Activated CD4-positive, alpha-beta T cell treated with anti-CD3 and anti-CD28 coated beads, Interleukin-2, amount 50 U/mL, for 4 hours (primary cell): ENCODE results near the gene LSR.
"Not testable (repeated sequence)": the region's sequence is repeated elsewhere in the genome, so short reads cannot be mapped to it uniquely, and the experiment has no call there.

Experiments
- DNase-seq, 2 experiments: peaks; one replicate each; pipeline ENCODE4 v3.0.0-alpha.2; 2020

Gene LSR

DNA sequence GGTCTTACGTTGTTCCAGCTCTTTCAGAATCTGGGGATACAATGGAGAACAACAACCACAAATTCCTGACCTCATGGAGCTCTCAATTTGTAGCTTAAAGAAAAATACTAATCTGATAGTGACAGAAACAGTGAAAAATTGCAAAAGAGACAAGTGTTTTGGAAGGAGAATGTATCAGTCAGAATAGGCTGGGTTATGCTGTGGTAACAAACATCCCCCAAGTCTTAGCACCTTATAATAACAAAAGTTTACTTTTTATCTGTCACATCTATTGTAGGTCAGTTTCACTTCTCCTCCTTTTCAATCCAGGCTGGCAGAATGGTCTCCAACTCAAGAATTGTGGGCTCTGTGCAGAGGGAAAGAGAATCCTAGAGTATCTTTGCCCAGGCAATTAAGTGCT is 29.8 kb upstream of the LSR start:
- DNase-seq = no peak

DNA sequence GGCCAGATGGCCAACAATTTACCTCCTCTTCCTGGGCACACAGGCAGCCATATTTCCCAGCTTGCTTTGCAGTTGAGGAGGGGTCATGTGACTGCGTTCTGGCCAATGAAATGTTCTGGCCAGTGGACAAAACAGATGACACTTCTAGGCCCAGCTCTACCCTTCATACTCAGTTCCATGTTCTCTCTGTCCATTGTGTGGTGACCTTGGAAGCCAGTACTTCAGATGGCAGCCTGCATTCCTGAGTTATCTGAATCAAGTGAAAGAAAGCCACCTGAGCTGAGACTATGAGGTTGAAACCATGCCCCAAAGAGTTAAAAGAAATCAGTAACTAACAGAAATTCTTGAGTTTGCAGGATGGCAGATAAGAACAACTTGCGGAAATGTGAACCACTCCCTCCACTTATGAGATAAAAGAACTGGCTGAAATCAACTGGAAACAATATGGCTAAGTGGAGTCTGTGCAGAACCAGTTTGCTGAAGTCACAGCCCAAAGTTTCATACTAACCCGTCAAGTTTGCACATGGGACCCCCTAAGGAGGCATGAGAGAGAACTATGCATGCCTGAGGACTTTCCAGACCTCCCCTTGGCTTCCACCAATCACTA is 28.4 kb upstream of the LSR start:
- no peak for DNase-seq

DNA sequence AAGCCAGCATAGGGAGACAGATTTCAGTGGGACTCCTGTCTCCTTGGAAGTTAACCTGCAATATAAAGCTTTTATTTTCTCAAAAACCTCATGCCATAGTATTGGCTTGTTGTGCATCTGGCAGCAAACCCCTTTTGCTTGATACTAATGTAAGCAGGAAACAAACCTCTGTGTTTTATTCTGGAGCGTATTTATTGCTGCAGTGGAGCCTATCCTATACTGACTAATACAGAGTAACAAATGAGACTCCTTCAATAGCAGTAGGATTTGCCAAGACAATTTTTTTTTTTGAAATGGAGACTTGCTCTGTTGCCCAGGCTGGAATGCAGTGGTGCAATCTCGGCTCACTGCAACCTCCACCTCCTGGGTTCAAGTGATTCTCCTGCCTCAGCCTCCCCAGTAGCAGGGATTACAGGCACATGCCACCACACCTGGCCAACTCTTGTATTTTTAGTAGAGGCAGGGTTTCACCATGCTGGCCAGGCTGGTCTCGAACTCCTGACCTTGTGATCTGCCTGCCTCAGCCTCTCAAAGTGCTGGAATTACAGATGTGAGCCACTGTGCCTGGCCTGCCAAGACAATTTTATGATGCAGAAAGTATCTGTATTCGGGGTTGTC is 27.7 kb upstream of the LSR start:
- not testable (repeated sequence) for DNase-seq

DNA sequence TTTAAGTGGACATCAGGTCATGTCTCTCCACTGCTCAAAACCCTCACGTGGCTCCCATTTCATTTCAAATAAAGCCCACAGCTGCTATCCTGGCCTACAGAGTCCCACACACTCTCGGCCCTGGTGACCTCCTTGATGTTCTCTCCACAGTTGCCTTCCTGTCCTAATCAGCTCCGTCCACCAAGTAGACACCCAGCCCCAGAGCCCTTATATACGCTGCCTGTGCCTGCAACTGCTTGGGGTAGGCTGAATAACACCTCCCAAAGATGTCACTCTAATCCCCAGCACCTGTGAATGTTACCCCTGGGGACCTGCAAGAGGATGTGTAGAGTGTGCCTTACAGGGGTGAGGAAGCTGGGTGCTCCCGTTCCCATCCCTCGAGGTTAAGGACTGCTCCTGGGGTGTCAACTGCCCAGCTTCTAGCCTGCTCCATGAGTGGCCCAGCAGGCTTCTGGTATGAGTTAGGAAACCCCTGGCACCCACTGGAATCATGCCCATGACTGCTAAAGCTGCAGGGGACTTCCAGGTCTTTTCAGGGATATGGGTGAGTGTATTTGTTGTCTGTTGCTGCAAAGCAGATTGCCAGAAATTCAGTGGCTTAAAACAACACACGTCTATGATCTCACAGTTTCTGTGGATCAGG is 26.3 kb upstream of the LSR start:
- DNase-seq = no peak

DNA sequence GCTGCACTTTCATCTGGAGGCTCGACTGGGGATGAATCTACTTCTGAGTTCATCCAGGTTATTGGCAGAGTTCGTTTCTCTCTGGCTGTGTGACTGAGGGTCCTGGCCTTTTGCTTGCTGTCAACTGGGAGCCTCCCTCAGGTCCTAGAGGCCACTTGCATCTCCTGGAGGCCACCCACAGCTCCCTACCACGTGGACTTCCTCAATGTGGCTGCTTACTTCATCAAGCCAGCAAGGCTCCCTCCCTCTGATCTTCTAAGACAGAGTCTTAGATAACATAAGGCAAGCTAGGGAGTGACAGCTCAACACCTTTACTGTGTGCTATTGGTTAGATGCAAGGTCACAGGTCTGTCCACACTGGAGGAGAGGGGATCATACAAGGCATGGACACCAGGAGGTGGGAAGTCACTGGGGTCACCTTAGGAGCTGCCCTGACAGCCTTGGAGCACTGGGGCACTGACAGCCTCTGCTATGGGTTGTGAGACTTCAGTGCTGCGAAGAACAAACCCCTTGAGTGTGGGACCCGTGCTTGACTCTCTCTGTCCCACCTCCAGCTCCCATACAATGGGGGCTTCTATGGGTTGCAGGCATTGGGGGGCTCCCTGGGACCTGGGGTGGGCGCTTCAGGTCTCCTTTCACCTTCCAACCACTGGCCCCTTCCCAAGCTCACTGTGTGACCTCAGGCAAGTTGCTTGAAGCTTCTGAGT is 25.6 kb upstream of the LSR start:
- no peak for DNase-seq

DNA sequence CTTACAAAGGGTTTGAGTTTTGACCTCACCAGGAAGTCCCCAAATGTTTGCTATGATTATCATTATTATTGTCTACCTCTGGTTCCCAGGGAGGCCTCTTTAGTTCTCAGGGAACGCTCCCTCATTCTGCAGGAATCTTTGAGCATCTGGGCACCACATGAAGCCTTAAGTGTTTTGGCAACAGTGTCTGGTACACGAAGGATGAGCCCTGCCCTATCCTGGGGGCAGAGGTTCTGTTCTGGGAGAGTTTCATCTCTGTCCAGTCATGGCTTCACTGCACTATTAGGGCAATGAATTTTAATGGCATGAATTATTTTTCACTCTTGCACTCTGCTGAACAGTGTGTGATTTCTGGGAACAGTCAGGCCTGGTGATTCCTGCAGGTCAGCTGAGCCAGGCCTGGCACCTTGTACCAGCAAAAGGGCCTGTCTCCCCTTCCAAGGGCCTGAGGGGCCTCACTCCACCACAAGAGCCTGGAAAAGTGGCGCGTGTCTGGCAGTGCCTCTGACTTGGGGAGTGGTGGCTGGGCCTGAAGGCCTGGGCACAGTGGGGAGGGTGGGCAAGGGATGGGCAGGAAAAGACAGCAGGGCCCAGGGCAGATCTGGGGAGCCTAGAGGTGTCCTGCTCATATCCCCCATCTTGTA is 24.8 kb upstream of the LSR start:
- no peak for DNase-seq

DNA sequence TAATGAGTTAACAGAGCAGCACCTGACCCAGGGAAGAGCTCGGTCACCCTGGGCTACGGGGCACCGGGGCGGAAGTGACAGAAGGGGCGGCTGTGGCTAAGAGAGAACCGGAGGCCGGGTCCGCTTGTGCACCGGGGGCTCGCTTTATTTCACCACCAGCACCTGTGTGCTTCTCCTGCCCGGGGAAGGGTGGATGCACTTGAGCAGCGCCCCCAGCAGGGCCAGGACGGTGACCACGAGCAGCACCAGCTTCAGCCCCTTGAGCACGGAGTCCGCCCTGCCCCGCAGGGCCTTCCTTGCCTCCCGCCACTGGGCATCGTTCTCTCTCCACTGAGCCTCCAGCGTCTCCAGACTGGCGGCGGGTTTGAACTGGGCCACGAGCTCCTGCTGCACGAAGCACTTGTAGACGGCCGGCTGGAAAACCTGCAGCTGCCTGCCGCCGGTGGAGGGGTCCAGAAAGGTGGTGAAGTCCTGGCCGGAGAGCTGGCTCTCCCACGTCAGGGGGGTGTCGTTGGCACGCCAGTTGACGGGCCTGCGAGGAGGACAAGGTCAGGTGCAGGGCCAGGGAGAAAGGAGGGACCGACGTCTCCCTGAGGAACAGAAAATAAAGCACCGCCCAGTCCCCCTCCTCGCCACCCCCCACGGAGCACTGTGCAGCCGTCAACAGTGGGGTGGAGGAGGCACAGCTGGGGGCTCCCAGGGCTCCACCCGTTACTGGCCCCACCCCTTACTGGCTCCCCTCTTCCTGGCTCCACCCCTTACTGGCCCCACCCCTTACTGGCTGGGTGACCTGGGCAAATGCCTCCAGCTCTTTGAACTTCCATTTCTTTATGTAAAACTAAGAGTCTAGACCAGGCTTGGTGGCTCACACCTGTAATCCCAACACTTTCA is 23.9 kb upstream of the LSR start:
- no peak for DNase-seq

DNA sequence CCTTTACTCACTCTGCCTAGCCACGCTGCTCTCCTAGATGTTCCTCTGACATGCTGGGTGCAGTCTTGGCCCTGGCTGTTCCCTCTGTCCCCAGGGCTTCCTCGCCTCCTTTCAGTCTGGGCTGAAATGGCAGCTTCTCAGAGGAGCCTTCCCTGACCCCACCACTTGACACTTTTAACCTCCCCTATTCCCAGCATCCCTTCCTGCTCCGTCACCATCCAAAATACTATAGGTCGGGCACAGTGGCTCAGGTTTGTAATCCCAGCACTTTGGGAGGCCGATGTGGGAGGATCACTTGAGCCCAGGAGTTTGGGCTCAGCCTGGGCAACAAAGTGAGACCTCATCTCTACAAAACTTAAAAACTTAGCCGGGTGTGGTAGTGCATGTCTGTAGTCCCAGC is 22.9 kb upstream of the LSR start:
- DNase-seq = no peak

DNA sequence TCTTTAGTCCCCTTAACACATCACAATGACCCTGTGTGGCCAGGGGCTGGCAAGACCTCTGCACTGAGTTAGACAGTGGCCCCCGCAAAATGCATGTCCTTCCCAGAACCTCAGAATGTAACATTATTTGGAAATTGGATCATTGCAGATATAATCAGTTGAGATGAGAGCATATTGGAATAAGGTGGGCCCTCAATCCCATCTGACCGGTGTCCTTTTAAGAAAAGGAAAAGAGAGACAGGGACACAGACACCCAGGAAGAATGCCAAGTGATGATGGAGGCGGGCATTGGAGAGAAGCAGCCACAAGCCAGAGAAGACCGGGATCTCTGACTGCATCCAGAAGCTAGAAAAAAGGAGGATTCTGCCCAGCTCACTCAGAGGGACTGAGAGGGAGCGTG is 22.1 kb upstream of the LSR start:
- DNase-seq = no peak

DNA sequence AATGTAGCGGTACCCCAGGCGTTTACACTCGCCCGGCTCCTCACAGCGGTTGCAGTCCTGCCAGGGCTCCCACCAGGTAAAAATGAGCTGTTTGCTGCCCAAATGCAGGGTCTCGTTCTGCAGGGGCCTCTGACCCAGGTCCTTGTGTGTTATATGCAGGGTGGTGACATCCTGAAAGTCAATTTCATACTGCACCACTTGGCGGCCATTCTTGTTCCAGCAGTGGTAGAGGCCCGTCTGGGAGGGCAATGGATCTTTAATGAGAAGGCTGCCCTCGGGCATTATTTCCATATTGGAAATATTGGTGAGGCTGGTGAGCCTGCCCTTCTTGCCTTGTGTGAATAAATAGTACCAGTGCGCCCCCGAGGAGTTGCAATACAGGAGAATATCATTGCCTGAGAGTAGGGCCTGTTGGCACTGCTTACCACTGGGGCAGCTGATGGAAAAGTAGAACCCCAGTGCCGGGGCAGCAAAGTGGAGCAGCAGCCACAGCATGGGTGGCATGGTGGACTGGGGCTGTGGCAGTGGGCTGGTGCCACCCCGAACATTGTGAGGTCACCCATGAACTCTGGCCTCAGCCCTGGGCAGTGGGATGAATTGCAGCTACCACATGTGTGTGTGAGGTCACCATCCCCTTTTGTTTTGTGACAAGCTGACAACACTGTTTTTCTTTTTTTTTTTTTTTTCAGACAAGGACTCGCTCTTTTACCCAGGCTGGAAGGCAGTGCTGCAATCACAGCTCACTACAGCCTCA is 20.4 kb upstream of the LSR start, which contains the start of gene FAM187B:
Gene FAM187B (minus strand): TSS at position 563 of the 754 bp plus-strand sequence. CDS start 59 bp downstream, at position 504.
- no peak for DNase-seq

DNA sequence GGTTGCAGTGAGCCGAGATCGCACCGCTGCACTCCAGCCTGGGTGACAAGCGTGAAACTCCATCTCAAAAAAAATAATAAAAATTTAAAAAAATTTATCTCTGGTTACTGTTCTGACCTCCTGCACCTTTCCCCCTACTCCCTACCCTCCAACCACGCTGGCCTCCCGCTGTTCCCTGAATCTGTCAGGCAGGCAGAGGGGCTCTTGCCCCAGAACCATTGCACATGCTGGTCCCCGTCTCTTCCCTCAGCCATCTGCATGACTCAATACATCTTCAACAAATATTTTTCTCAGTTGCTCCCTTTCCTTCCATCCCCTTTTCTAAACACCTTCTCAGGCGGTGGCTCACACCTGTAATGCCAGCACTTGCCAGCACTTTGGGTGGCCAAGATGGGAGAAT is 19.2 kb upstream of the LSR start:
- DNase-seq = no peak

DNA sequence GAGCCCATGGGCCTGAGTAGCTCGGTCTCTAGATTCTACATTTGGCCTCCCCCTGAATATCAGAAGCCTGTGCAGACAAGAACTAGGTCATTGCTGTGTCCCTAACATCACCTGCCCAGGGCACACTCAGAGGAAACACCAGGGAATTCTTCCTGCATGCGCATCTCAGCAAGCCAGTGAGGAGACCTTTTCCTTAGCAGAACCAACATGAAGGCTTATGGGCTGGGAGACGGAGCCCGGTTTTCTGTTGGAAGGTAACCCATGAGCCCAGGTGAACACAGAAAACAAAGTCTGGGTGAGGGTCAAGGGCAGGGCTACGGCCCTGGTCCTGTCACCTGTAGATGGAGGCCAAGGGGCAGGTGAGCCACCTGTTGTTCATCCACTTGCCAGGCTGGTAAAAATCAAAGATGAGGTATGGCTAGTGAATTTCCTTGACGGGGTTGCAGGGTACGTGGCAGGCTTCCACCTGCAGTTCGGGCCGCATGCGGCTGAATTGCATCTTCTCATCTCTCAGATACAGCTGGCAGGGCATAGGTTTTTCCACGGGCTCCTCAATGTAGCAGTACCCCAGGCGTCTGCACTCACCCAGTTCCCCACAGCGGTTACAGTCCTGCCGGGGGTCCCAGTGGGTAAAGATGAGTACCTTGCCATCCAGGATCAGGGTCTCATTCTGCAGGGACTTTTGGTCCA is 16.7 kb upstream of the LSR start:
- no peak for DNase-seq

DNA sequence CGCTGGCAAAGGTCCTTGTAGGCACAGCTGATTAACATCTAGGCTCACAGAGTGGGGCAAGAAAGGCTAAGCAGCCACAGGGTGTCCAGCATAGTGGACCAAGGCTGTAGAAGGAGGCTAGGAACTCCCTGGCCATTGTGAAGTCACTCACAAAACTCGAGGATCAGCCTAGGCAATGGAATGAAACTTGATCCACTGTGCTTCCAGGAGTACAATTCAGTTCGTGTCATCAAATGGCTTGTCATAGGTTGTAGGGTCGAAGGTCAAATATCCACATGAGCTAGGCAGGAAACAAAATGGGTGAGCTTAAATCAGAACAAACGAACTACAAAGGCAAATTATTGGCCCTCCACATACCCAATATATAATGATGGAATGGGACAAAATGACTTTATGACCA is 15.9 kb upstream of the LSR start:
- no peak for DNase-seq

DNA sequence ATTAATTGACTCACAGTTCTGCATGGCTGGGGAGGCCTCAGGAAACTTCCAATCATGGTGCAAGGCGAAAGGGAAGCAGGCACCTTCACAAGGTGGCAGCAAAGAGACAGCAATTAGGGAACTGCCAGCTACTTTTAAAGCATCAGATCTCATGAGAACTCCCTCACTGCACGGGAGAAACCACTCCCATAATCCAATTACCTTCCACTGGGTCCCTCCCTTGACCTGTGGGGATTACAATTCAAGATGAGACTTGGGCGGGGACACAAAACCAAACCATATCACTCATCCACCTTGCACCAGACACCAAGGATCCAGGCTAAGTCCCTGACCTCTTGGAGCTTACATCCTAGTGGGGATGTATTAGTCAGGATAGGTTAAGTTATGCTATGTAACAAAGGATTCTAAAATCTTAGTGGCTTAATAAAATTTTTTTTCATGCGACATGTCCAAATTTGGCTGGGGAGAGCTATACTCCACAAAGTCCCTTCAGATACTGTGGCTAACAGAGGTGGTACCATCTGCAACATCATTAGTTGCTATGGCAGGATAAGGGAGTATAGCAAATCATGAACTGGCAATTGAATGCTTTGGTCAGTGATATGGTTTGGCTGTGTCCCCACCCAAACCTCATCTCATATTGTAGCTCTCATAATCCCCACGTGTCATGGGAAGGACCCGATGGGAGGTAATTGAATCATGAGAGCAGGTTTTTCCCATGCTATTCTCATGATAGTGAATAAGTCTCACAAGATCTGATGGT is 12.0 kb upstream of the LSR start:
- no peak for DNase-seq

DNA sequence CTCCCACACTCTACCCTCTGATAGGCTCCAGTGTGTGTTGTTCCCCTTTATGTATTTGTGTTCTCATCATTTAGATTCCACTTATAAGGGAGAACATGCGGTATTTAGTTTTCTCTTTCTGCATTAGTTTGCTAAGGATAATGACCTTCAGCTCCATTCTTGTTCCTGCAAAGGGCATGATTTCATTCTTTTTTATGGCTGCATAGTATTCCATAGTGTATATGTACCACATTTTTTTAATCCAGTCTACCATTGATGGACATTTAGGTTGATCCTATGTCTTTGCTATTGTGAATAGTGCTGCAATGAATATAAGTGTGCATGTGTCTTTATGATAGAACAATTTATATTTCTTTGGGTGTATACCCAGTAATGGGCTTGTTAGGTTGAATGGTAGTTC is 9.2 kb upstream of the LSR start:
- not testable (repeated sequence) for DNase-seq

DNA sequence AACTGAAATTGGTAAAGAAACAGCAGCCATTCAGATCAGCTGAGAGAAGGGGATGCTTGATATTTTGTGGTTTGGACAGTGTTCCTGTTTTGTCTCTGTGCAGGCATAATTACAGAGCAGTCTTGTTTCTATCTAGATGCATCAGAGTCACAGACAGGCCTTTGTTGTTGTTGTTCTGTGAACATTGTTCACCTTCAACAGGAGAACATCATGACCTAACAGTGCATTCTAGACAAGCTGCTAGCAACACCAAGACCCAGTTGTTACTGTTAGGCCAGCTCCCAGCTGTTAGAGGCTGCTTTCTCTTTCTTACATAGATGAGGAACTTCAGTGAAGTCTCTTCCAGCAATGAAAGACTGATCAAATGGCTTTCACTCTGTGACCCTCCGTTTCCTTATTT is 8.5 kb upstream of the LSR start:
- no peak for DNase-seq

DNA sequence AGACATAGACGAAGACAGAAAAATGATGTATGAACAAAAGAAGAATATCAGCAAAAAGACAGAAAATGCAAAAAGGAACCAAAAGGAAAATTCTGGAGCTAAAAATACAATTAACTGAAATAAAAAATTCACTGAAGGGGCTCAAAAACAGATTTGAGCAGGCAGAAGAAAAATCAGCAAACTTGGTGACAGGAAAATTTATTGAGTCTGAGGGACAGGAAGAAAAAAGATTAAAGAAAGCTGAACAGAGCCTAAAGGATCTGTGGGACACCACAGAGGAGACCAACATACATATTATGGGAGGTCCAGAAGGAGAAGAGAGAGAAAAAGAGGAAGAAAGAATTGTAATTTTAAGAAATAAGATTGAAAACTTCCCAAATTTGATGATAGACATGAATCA is 7.4 kb upstream of the LSR start:
- no peak for DNase-seq

DNA sequence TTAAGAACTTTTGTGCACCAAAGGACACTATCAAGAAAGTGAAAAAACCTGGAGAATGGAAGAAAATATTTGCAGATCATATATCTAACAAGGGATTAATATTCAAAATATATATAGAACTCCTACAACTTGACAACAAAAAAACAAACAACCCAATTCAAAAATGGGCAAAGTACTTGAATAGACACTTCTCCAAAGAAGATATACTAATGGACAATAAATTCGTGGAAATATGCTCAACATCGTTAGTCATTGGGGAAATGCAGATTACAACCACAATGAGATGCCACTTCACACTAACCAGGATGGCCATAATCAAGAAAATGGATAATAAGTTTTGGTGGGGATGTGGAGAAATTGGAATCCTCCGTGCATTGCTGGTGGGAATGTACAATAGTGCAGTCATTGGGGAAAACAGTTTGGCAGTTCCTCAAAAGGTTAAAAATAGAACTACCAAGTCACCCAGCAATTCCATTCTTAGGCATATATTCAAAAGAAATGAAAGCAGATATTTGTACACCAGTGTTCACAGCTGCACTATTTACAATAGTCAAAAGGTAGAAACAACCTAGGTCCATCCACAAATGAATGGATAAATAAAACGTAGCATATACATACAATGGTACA is 2.2 kb upstream of the LSR start:
- no peak for DNase-seq

DNA sequence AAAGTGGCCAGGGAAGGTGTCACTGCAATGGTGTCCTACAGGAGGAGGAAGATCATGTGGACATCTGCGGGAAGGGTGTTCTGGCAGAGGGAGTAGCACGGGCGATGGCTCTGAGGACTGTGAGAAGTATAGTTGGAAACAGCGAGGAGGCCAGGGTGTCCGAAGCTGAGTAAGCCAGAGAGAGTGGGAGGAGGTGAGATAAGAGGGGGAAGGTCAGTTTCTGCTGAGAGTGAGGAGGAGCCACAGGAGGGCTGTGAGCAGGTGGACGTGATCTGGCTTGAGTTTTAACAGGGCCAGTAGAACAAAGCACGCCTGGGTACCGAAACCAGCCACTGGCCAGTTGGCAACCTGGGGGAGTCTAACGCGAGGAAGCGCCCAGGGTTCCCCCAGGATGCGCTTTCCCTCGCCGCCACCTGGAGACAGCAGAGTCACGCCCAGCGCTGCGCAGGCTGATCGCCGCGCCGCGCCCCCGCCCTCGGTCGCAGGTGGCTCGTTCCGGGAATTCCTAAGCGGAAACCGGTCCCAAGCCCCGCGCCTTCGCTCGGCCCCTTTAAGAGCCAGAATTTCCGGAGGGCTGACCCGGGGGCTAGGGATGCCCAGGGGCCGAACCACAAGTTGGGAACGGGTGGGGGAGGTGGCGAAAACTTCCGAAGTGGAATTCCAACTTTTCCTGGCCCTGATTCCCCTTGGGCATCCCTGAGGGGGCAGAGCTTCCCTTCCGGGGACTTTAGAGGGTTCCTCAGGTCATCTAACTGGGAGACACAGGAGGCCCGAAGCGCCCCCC is 1.1 kb upstream of the LSR start:
- peak; percentile 55 for DNase-seq
